SK-N-SH (cell line): ENCODE data around the gene UNKL. TPM values are rescaled to one million over a fixed set of nuclear protein-coding genes. Genes with fewer than 3 reads are reported as not detected.

ENCODE experiments used
- CTCF ChIA-PET: fragments of 300-600, 350-600 bp; formaldehyde crosslinking; extraction: SDS; loops from one replicate; lab custom pipeline; 2021; lab: Yijun Ruan, JAX
- POLR2A ChIA-PET: fragments of 350-600 bp; sonication (Branson Sonifier 250); formaldehyde crosslinking; extraction: SDS; loops from one replicate; lab custom pipeline; 2020; ENCODE audit warnings: antibody characterized with exemption, inconsistent platforms; lab: Yijun Ruan, JAX
- DNase-seq: peaks from one replicate; pipeline ENCODE4 v3.0.0; 2012
- H2AFZ ChIP-seq: fragments of 200-600 bp; sonication (generic); 2 replicates; pipeline ENCODE4 v1.8.1; 2016; ENCODE audit warnings: antibody characterized with exemption, mild to moderate bottlenecking, low read depth
- H3F3A ChIP-seq: fragments of 200-600 bp; sonication (generic); replicated peaks from 2 replicates; pipeline ENCODE3; 2016; ENCODE audit warnings: antibody characterized with exemption, mild to moderate bottlenecking; ENCODE audit not compliant: insufficient read depth
- H3K27ac ChIP-seq, 2 experiments: fragments of 200-500 bp in 1 of 2; fragments of 200-600 bp in 1 of 2; sonication (Bioruptor generic) in 1 of 2; sonication (generic), shearing (Covaris generic) in 1 of 2; 2 replicates each; pipeline versions ENCODE4 v1.5.1 to v1.6.1; 2014 to 2016; ENCODE audit warnings: low read depth in 2 of 2, inconsistent platforms in 1 of 2, low read length in 1 of 2, mild to moderate bottlenecking in 1 of 2, mixed read lengths in 1 of 2
- H3K27me3 ChIP-seq: fragments of 200-600 bp; sonication (generic), shearing (Covaris generic); 2 replicates; pipeline ENCODE4 v1.6.1; 2016; ENCODE audit warnings: mixed run types; ENCODE audit not compliant: insufficient read depth
- H3K36me3 ChIP-seq, 2 experiments: fragments of 200-500 bp in 1 of 2; fragments of 200-600 bp in 1 of 2; sonication (Bioruptor generic) in 1 of 2; sonication (generic) in 1 of 2; replicated peaks in 1 of 2; 2 replicates each; pipeline versions ENCODE3 to v1.5.1; 2014 to 2016; ENCODE audit warnings: low read length in 1 of 2, mild to moderate bottlenecking in 1 of 2; ENCODE audit not compliant: insufficient read depth in 2 of 2, control insufficient read depth in 1 of 2
- H3K4me1 ChIP-seq, 2 experiments: fragments of 200-500 bp in 1 of 2; fragments of 200-600 bp in 1 of 2; sonication (Bioruptor generic) in 1 of 2; sonication (generic), shearing (Covaris generic) in 1 of 2; 2 replicates each; pipeline versions ENCODE4 v1.5.1 to v1.6.1; 2014 to 2016; ENCODE audit warnings: low read depth in 1 of 2, low read length in 1 of 2, mixed run types in 1 of 2; ENCODE audit not compliant: insufficient read depth in 2 of 2, control insufficient read depth in 1 of 2
- H3K4me2 ChIP-seq: fragments of 200-600 bp; sonication (generic), shearing (Covaris generic); 2 replicates; pipeline ENCODE4 v1.6.1; 2017; ENCODE audit warnings: mixed run types
- H3K4me3 ChIP-seq, 2 experiments: fragments of 200-500 bp in 1 of 2; fragments of 200-600 bp in 1 of 2; sonication (Bioruptor generic) in 1 of 2; sonication (generic), shearing (Covaris generic) in 1 of 2; 2 replicates each; pipeline versions ENCODE4 v1.5.1 to v1.8.1; 2014 to 2016; ENCODE audit warnings: low read depth in 2 of 2, inconsistent platforms in 1 of 2, low read length in 1 of 2, mild to moderate bottlenecking in 1 of 2, mixed read lengths in 1 of 2, moderate library complexity in 1 of 2
- H3K79me2 ChIP-seq: fragments of 200-600 bp; sonication (generic); 2 replicates; pipeline ENCODE4 v1.8.1; 2017; ENCODE audit warnings: mild to moderate bottlenecking; ENCODE audit not compliant: insufficient read depth
- H3K9ac ChIP-seq: fragments of 200-600 bp; sonication (generic); 2 replicates; pipeline ENCODE4 v1.6.1; 2017; ENCODE audit warnings: mixed run types
- H3K9me2 ChIP-seq: fragments of 200-600 bp; sonication (generic); 2 replicates; pipeline ENCODE4 v1.6.1; 2017; ENCODE audit warnings: mixed run types
- H3K9me3 ChIP-seq: fragments of 200-600 bp; sonication (generic); 2 replicates; pipeline ENCODE4 v1.6.1; 2017; ENCODE audit warnings: mixed run types, mild to moderate bottlenecking, moderate library complexity
- H4K20me1 ChIP-seq: fragments of 200-600 bp; sonication (generic); 2 replicates; pipeline ENCODE4 v1.6.1; 2017; ENCODE audit warnings: mild to moderate bottlenecking, mixed run types; ENCODE audit not compliant: insufficient read depth
- CHD2 ChIP-seq: fragments of 150-350 bp; IDR thresholded peaks from 2 replicates; pipeline ENCODE4 v1.6.1; 2018; ENCODE audit warnings: low read length; ENCODE audit not compliant: partially characterized antibody
- EZH2phosphoT487 ChIP-seq: fragments of 200-600 bp; sonication (generic); IDR thresholded peaks from 2 replicates; pipeline ENCODE4 v1.6.1; 2017; ENCODE audit warnings: low read depth, mixed run types, mild to moderate bottlenecking, antibody characterized with exemption, moderate library complexity, borderline replicate concordance
- FOXM1 ChIP-seq: IDR thresholded peaks from 2 replicates; pipeline ENCODE4 v1.4.0; 2012; ENCODE audit warnings: low read depth, mild to moderate bottlenecking
- GABPA ChIP-seq: IDR thresholded peaks from 2 replicates; pipeline ENCODE4 v1.4.0; 2012; ENCODE audit warnings: low read depth, mild to moderate bottlenecking
- GATA2 ChIP-seq: sonication (generic); formaldehyde crosslinking; IDR thresholded peaks from 2 replicates; pipeline ENCODE4 v1.5.0; 2020; ENCODE audit warnings: mild to moderate bottlenecking, missing genetic modification reagents
- MXI1 ChIP-seq: IDR thresholded peaks from 2 replicates; pipeline ENCODE4 v1.6.1; 2012; ENCODE audit warnings: mild to moderate bottlenecking, low read depth, low read length, improper control_type of control experiment
- PBX3 ChIP-seq: IDR thresholded peaks from 2 replicates; pipeline ENCODE4; 2012
- POLR2AphosphoS5 ChIP-seq: IDR thresholded peaks from 2 replicates; pipeline ENCODE4 v1.6.1; 2012; ENCODE audit warnings: low read depth, low read length
- RAD21 ChIP-seq: IDR thresholded peaks from 2 replicates; pipeline ENCODE4 v1.6.1; 2012; ENCODE audit warnings: mild to moderate bottlenecking, low read length
- REST ChIP-seq: IDR thresholded peaks from 2 replicates; pipeline ENCODE4 v1.6.1; 2012; ENCODE audit warnings: mild to moderate bottlenecking, low read depth, low read length, moderate library complexity
- RFX5 ChIP-seq: IDR thresholded peaks from 2 replicates; pipeline ENCODE4 v1.6.1; 2012; ENCODE audit warnings: mild to moderate bottlenecking, improper control_type of control experiment, low read length
- RXRA ChIP-seq: IDR thresholded peaks from 2 replicates; pipeline ENCODE4 v1.4.0; 2012; ENCODE audit warnings: low read depth, mild to moderate bottlenecking, borderline replicate concordance
- SIN3A ChIP-seq: IDR thresholded peaks from 2 replicates; pipeline ENCODE4 v1.6.1; 2012; ENCODE audit warnings: low read depth, mild to moderate bottlenecking, low read length, moderate library complexity, borderline replicate concordance
- SMC3 ChIP-seq: IDR thresholded peaks from 2 replicates; pipeline ENCODE4 v1.6.1; 2012; ENCODE audit warnings: low read depth, low read length, improper control_type of control experiment
- TCF12 ChIP-seq: IDR thresholded peaks from 2 replicates; pipeline ENCODE4 v1.4.0; 2012
- USF2 ChIP-seq: fragments of 150-350 bp; IDR thresholded peaks from 2 replicates; pipeline ENCODE4 v1.6.1; 2017; ENCODE audit warnings: antibody characterized with exemption, low read length, low read depth, borderline replicate concordance
- YY1 ChIP-seq: IDR thresholded peaks from 2 replicates; pipeline ENCODE4 v1.4.0; 2012; ENCODE audit warnings: low read depth, mild to moderate bottlenecking
- whole genome bisulfite sequencing: methylation state at CpG from one replicate; pipeline ENCODE4 v1.1.6; 2017; ENCODE audit warnings: low lambda C conversion rate; 5-methylcytosine and 5-hydroxymethylcytosine counted together
- polyA plus RNA-seq, 3 experiments: library from polyadenylated mRNA; depleted of rRNA; stranded (reverse); fragments of >200 nt; gene quantifications; 2 replicates each; pipeline ENCODE4 v1.2.3, GENCODE V29; 2012

The UNKL gene
- polyA plus RNA-seq, 1 of the 3 experiments (the other 2 are of a cell fraction): 16.4 TPM

GRCh38 chr16:1318268-1318545, 96.3 kb downstream of the UNKL start:
- Histone ChIP-seq H3K9ac (no peak overlapping the region), H3K27me3 (no peaks in the 10 kb centered on the region), H3F3A (peaks cover 5% of the 10 kb centered on the region), H2AFZ (no peak overlapping the region), H3K27ac (no peak overlapping the region), H3K4me1 (no peaks in the 10 kb centered on the region), H3K36me3 (peaks cover 27 to 79% of the 10 kb centered on the region in 2 experiments), H3K4me2 (no peak overlapping the region), H4K20me1 (peaks cover 67% of the 10 kb centered on the region), H3K4me3 (no peak overlapping the region), H3K79me2 (peaks cover 61% of the 10 kb centered on the region), H3K9me2 (no peaks in the 10 kb centered on the region), H3K9me3 (no peaks in the 10 kb centered on the region)
- TF ChIP-seq MXI1: no peak
- TF ChIP-seq TCF12: no peak
- no peak for TF ChIP-seq RAD21
- no peak for TF ChIP-seq SMC3
- TF ChIP-seq CHD2: no peak
- TF ChIP-seq PBX3: no peak
- TF ChIP-seq GATA2 (CRISPR knock-in tag): no peak
- TF ChIP-seq SIN3A: no peak
- TF ChIP-seq GABPA: no peak
- no peak for TF ChIP-seq RFX5
- no peak for TF ChIP-seq EZH2phosphoT487
- TF ChIP-seq FOXM1: no peak
- no peak for TF ChIP-seq REST
- no peak for TF ChIP-seq USF2
- no peak for TF ChIP-seq RXRA
- no peak for TF ChIP-seq POLR2AphosphoS5
- no peak for TF ChIP-seq YY1
- ChIA-PET CTCF (no interaction called here), POLR2A (interaction anchor here (1.3 kb wide), 1 partner anchor 8 kb away, joined by 3 read pairs; no protein-coding TSS in a partner anchor)
- 95% methylated on average over 6 of the region's 9 CpGs for WGBS
- no peak for DNase-seq
